T-helper 2 cell treated with Interferon-gamma antibody and Interleukin-4, amounts not matched to agents 5 μg/mL and 100 μg/mL, for 36 hours (primary cell): ENCODE measurements around the gene POLR1C.
"Not testable (repeated sequence)": the region's sequence is repeated elsewhere in the genome, so short reads cannot be mapped to it uniquely, and the experiment has no call there.

Source experiments
- DNase-seq: peaks from one replicate; pipeline ENCODE4 v3.0.0; 2021; ENCODE audit warnings: low spot score
- H3K27ac Mint-ChIP-seq: one replicate; pipeline ENCODE4 v1.8.0; 2021; ENCODE audit warnings: mild to moderate bottlenecking, mixed read lengths
- H3K27me3 Mint-ChIP-seq: one replicate; pipeline ENCODE4 v1.8.0; 2021; ENCODE audit warnings: low read depth, mixed read lengths
- H3K36me3 Mint-ChIP-seq: one replicate; pipeline ENCODE4 v1.8.0; 2021; ENCODE audit warnings: low read depth, mixed read lengths
- H3K4me1 Mint-ChIP-seq: one replicate; pipeline ENCODE4 v1.8.0; 2021; ENCODE audit warnings: low read depth, mixed read lengths
- H3K4me3 Mint-ChIP-seq: one replicate; pipeline ENCODE4 v1.8.0; 2022; ENCODE audit warnings: mild to moderate bottlenecking, moderate library complexity, mixed read lengths
- H3K9me3 Mint-ChIP-seq: one replicate; pipeline ENCODE4 v1.8.0; 2021; ENCODE audit warnings: mixed read lengths

Gene POLR1C

DNA sequence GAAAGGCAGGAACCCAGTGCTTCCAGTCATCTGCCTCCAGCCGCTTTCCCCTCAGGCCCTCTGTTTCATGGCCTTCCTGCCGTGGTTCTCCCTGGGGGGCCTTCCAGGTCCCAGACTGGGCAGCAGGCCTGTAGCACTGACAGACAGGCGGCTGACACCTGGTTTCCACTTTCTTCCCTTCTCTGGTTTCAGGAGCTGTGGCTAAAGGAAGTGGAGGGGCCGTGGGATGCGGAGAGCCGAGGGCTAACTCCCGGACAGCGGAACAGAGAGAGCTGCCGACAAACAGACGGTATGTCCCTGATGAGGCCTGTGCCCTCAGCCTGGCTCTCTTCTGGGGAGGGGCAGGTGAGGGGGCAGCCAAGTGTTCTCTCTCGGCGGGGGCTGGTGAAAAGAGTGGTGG, 19.2 kb upstream of the POLR1C start:
- Mint-ChIP-seq H3K36me3 (peaks cover 8% of the 10 kb centered on the region), H3K4me1 (peaks cover 6% of the 10 kb centered on the region), H3K4me3 (no peak overlapping the region), H3K9me3 (no peaks in the 10 kb centered on the region), H3K27ac (no peak overlapping the region), H3K27me3 (no peaks in the 10 kb centered on the region)
- no peak for DNase-seq

DNA sequence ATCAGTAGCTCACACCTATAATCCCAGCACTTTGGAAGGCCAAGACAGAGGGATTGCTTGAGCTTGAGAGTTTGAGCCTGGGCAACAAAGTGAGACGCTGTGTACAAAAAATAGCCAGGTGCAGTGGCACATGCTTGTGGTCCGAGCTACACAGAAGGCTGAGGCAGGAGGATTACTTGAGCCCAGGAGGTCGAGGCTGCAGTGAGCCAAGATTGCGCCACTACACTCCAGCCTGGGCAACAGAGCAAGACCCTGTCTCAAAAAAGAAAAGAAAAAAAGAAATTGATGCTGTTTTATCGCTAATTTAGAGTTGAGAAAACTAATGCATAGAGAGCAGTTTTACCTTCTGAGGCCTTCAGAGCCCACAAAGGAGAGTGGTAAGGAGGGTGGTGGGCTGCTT, 18.6 kb upstream of the POLR1C start:
- DNase-seq, H3K9me3 Mint-ChIP-seq, H3K27ac Mint-ChIP-seq, H3K4me3 Mint-ChIP-seq, H3K4me1 Mint-ChIP-seq, H3K36me3 Mint-ChIP-seq, H3K27me3 Mint-ChIP-seq: not testable (repeated sequence)

DNA sequence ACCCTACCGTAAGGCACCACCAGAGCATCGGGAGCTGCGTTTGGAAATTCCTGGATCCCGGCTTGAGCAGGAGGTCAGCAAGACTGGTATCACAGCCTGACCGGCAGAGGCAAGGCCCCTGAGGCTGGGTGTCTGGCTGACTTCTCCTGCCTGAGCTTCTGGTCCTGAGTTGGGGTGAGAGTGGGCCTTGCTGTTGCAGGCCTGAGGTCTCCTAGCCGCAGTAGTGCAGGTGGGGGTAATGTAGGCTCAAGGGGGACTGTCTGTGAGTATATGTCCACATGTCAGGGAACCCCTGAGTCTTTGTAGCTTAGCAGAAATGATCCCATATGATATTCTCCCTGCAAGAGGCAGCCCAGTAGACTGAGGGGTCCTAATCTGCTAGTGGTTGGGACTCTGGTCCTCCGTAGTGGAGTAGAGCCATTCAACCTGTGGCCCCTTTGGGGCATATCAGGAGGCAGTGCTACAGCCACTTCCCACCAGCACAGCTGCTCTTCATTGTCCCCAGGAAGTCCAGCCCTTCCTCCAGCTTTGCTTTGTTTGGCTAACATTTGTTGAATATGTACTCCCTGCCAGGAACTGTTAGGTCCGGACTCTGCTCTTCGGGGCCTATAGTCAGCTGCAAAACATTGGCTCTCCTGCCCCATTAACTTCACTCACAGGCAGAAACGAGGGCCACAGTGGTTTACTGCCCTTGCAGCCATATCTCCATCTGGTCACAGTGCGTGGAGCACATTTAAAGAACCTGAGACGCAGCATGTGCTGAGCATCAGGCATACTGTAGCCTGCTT, 17.7 kb upstream of the POLR1C start:
- Mint-ChIP-seq H3K9me3 (no peaks in the 10 kb centered on the region), H3K4me1 (peaks cover 6% of the 10 kb centered on the region), H3K27ac (no peak overlapping the region), H3K36me3 (peaks cover 12% of the 10 kb centered on the region), H3K4me3 (no peak overlapping the region), H3K27me3 (no peaks in the 10 kb centered on the region)
- no peak for DNase-seq

DNA sequence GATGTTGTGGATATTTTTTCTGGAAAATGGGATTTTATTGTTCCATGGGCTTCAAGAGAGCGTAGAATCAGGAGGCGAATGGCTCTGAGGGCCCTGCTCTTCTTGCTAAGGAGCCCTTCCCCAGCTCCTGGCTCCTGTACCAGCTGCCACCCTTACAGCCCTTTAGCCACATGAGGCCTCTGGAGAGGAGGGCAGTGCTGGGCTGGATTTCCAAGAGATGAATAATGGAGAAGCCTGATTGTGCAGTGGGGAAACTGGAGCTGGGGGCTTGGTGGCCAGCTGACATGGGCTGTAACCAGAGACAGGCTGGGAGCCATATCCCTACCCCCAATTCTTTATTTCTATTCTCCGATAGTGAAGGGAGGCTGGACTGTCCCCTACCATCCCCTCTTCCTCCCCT, 16.0 kb upstream of the POLR1C start:
- H3K9me3 Mint-ChIP-seq, result no peaks in the 10 kb centered on the region
- DNase-seq, result no peak
- H3K27me3 Mint-ChIP-seq, result no peaks in the 10 kb centered on the region
- H3K4me1 Mint-ChIP-seq, result no peaks in the 10 kb centered on the region
- H3K36me3 Mint-ChIP-seq, result peaks cover 16% of the 10 kb centered on the region
- no peak overlapping the region for H3K27ac Mint-ChIP-seq
- no peak overlapping the region for H3K4me3 Mint-ChIP-seq

DNA sequence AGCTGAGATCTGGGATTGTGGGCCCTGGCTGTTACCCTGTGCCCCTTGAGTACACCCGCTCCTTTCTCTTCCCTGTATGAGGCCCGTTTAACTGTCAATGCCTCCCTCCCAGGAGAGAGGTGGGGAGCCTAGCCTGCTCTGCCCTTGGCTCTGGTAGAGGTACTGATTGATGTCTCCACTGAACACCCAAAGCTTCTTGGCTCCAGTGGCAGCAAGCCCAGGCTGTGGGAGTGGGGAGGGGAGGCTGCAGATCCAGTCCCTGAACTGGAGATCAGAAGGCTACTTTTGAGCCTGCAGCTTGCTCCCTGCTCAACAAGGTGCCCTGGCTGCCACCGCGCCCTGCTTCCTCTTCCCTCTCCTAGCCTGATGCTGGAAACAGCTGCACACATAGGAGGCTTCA, 14.2 kb upstream of the POLR1C start:
- Mint-ChIP-seq H3K27ac (no peak overlapping the region), H3K27me3 (peaks cover 3% of the 10 kb centered on the region), H3K36me3 (peaks cover 21% of the 10 kb centered on the region), H3K4me1 (peaks cover 3% of the 10 kb centered on the region), H3K9me3 (no peaks in the 10 kb centered on the region), H3K4me3 (no peak overlapping the region)
- DNase-seq, result no peak

DNA sequence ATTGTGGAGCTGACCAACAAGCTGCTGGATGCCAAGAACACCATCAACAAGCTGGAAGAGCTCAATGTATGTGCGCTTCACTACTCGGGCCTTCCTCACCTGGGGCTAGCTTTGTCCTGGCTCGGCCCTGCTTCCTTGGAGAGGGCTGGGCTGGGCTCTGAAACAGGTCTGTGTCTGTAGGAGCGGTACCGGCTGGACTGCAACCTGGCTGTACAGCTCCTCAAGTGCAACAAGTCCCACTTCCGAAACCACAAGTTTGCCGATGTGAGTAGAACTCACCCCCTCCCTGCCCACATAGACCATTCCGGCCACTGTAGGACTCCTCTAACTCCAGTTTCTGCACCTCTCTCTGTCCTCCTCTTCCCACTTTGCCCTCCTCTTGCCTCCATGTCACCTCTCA, 13.4 kb upstream of the POLR1C start:
- Mint-ChIP-seq H3K9me3 (no peaks in the 10 kb centered on the region), H3K27ac (no peak overlapping the region), H3K4me1 (peaks cover 3% of the 10 kb centered on the region), H3K4me3 (no peak overlapping the region), H3K27me3 (peaks cover 10% of the 10 kb centered on the region), H3K36me3 (peaks cover 21% of the 10 kb centered on the region)
- DNase-seq, result no peak

DNA sequence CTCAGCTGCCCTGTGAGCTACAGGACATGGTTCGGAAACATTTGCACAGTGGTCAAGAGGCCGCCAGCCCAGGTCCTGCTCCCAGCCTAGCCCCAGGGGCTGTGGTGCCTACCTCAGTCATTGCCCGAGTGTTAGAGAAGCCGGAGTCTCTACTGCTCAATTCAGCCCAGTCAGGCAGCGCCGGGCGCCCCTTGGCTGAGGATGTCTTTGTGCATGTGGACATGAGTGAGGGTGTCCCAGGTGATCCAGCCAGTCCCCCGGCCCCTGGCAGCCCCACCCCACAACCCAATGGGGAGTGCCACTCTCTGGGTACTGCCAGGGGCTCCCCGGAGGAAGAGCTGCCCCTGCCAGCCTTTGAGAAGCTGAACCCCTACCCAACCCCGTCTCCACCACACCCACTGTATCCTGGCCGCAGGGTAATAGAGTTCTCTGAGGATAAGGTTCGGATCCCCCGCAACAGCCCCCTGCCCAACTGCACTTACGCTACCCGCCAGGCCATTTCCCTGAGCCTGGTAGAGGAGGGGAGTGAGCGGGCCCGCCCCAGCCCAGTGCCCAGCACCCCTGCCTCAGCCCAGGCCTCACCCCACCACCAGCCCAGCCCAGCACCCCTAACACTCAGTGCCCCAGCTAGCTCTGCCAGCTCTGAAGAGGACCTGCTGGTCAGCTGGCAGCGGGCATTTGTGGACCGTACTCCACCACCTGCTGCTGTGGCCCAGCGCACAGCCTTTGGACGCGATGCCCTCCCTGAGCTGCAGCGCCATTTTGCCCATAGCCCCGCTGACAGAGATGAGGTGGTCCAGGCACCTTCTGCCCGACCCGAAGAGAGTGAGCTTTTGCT, 11.9 kb upstream of the POLR1C start:
- H3K36me3 Mint-ChIP-seq, result peaks cover 19% of the 10 kb centered on the region
- H3K27me3 Mint-ChIP-seq, result peaks cover 19% of the 10 kb centered on the region
- H3K4me3 Mint-ChIP-seq, result no peak overlapping the region
- H3K4me1 Mint-ChIP-seq, result peaks cover 10% of the 10 kb centered on the region
- H3K27ac Mint-ChIP-seq, result no peak overlapping the region
- no peak for DNase-seq
- no peaks in the 10 kb centered on the region for H3K9me3 Mint-ChIP-seq

DNA sequence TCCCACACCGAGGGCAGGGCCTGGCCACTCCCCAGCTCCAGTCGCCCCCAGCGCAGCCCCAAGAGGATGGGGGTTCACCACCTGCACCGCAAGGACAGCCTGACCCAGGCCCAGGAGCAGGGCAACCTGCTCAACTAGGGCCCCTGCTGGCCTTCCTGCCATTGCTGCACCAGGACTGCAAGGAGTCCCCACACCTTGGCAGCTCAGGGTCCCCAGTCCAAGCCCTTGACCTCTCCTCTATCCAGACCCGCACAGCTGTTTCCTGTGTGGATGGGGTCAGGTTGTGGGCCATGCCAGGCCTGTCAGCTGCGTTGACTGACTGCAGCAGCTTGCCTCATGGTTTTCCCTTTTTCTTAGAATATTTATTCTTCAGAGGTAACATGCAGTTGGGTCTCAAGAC, 11.2 kb upstream of the POLR1C start:
- H3K27ac Mint-ChIP-seq, result no peak overlapping the region
- no peak overlapping the region for H3K4me3 Mint-ChIP-seq

DNA sequence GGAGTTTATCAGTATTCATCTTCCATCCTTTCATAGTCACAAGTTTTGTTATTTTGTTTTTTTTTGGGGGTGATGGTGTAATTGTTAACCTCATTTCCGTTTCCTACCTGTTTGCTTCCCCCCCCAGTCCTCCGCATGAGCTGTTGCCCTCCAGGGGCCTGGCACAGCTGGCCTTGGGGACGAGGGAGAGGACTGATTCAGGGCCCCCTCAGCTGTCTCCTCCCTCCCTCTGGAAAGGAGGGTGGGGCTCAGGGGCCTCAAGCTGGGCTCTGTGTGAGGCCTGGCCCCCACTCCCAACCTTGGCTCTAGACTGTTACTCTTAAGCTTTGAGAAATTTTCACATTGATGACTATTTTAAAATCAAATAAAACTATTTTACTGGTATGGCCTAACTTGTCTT, 10.7 kb upstream of the POLR1C start:
- no peak for DNase-seq
- no peaks in the 10 kb centered on the region for H3K9me3 Mint-ChIP-seq
- peaks cover 22% of the 10 kb centered on the region for H3K36me3 Mint-ChIP-seq
- H3K4me3 Mint-ChIP-seq, result no peak overlapping the region
- H3K27me3 Mint-ChIP-seq, result peaks cover 19% of the 10 kb centered on the region
- H3K27ac Mint-ChIP-seq, result peak overlapping the region; percentile 14
- H3K4me1 Mint-ChIP-seq, result peaks cover 10% of the 10 kb centered on the region

More for the DNA sequence above, 11.2 kb upstream of the POLR1C start:
- Mint-ChIP-seq H3K4me1 (peaks cover 10% of the 10 kb centered on the region), H3K9me3 (no peaks in the 10 kb centered on the region), H3K36me3 (peaks cover 19% of the 10 kb centered on the region), H3K27me3 (peaks cover 19% of the 10 kb centered on the region)
- no peak for DNase-seq

DNA sequence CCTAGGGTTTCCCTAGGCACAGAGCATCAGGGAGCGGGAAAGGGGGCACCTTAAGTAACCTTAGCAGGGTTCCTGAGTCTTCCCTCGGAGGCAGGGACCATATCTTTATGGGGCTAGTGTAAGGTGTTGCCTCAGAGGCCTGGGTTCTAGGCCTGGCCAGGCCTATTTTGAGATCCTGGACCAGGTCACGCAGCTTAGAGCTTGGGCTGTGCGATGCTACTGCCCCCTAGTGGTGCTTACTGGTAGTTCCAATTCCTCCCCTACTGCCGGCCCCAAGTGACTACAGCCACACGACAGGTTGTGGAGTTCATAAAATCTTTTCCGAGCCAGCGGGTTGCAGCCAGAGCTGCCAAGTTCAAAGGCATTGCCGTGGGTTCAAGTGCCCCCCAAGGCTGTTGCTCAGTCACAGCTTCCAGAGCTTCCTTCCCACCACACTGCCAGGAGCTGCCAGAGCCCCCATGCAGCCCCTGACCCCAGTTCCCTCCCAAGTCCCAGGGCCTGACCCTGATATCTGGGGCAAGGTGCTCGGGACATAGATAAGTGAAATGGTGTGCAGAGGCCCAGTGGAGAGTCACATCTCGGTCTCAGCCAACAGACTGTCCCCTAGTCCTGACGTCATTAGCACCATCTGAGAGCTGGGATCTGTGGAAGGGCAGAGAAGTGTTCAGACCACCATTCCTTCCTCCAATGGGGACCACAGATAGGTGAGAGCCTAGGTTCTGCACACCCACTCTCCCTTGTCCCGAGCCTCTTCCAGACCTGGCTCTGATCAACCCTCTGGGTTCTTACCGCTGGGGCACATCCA, 10.0 kb upstream of the POLR1C start:
- peak; percentile 71 for DNase-seq
- Mint-ChIP-seq H3K27me3 (peaks cover 19% of the 10 kb centered on the region), H3K27ac (peak overlapping the region; percentile 49), H3K4me1 (peaks cover 12% of the 10 kb centered on the region), H3K9me3 (no peaks in the 10 kb centered on the region), H3K4me3 (no peak overlapping the region), H3K36me3 (peaks cover 24% of the 10 kb centered on the region)

DNA sequence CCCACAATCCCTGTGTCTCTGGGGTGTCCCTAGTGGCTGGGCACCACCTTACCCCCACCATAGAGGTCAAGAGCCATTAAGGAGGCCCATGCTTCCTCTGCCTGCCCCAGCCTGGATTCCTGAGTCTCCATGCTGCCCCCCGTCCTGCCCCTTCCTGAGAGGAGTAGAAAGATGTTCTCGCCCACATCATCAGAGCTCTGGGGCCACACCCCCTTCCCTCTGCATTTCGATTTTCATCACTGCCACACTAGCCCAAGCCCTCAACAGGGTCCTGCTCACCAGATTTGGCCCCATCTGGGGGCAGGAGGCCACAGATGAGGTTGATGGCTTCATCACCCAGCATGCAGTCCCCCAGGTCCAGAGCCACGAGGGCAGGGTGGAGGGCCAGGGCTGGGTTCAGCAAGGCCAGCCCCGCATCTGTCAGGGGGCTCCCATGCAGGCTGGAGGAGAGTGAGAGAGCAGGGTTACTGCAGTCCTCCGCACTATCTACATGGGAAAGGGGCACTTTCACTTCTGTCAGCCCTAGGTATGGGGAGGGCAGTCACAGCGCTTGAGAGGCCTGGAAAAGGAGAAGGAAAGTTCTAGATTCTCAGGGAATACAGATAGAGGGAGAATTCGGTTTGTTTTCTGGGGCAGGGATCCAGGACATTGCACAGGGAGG, 8.3 kb upstream of the POLR1C start:
- H3K4me1 Mint-ChIP-seq, result peaks cover 15% of the 10 kb centered on the region
- H3K36me3 Mint-ChIP-seq, result peaks cover 36% of the 10 kb centered on the region
- no peaks in the 10 kb centered on the region for H3K9me3 Mint-ChIP-seq
- H3K27me3 Mint-ChIP-seq, result peaks cover 19% of the 10 kb centered on the region
- DNase-seq, result no peak
- peak overlapping the region; percentile 52 for H3K27ac Mint-ChIP-seq
- H3K4me3 Mint-ChIP-seq, result peak overlapping the region; percentile 90

DNA sequence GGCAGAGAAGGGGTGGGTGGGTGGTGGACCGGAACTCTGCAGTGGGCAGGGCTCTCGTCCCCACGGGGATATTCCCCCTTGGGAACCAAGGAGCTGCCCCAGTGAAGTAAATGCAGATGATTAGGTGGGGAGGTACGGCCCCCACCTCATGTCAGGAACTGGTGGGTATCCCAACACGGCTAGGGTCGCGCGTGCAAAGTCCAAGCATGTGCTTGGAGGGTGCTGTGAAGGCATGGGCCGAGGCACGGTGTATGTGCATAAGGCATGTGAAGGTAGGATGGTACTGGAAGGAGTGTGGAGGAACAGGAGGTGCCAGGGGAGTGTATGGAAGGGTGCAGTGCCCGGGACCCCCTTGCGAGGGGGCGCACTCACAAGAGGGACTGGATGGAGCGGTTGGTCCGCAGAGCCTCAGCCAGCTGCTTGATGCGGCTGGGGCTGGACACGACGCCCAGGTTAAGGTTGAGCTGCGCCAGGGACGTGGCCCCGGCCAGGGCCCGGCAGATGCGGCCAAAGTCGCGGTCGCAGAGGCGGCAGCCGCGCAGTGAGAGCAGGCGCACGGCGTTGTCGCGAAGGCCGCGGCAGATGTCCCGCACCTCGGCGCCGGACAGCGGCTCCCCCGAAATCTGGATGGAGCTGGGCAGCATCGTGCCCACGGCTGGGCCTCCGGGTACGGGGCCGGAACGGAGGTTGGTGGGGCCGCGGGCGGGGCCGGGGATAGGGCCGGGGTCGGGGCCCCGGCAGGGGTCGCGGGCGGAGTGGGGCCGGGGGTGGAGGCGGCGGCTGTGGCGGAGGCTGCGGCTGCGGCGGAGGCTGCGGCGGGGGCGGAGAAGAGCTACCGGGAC, 7.5 kb upstream of the POLR1C start:
- Mint-ChIP-seq H3K9me3 (no peaks in the 10 kb centered on the region), H3K4me3 (peak overlapping the region; percentile 90), H3K27ac (peak overlapping the region; percentile 87), H3K36me3 (peaks cover 35% of the 10 kb centered on the region), H3K27me3 (peaks cover 19% of the 10 kb centered on the region), H3K4me1 (peaks cover 16% of the 10 kb centered on the region)
- DNase-seq, result no peak
